NOMO-1 treated with DMSO at 0.1 percent for 48 hours (cell line): ENCODE data around the gene BOD1L1.

Source experiments
- DNase-seq: peaks from one replicate; lab custom pipeline; 2025; ENCODE audit not compliant: unreplicated experiment; lab: John Stamatoyannopoulos, UW

Gene BOD1L1

GRCh38 chr4:13527192-13527980 lies 100.1 kb downstream of the BOD1L1 start:
- DNase-seq, result no peak

GRCh38 chr4:13526658-13527057 lies 100.9 kb downstream of the BOD1L1 start:
- no peak for DNase-seq

GRCh38 chr4:13525606-13526281 lies 101.8 kb downstream of the BOD1L1 start:
- no peak for DNase-seq

DNA sequence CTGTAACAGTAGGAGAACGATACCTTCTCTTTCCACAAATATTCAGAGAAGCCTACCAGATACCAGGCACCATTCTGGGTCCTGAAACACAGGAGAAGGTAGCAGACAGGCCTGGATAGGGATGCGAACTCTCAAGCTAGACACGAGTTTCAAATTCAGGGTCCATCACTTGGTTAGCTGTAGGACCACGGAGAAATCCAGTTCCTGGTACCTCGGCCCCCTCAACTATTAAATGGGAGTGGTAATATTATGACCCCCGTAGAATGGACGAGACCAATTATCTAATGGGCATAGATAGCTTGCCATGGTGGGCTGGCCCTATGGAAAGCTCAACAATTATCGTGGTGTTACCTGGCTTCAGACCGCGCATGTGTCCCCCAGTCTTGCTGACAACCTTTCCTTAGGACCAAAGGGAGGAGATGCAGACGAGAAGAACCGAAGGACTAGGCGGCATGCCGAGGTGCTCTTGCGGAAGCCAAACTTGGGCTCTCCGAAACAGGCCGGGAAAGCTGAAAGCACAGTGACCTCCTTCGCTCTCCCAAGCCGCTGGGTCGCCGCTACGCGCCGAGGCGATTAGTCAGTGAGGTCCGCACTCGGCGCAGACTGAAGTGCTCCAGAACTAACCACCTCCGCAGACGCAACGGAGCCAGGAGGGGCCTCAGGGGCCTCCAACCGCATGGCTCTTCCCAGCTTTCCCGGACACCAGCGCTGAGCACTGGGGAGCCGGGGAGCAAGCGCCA lies 102.9 kb downstream of the BOD1L1 start:
- no peak for DNase-seq

GRCh38 chr4:13523591-13524503 lies 103.7 kb downstream of the BOD1L1 start:
- no peak for DNase-seq

- DNase-seq, result no peak
These were observed 104.4 kb downstream of the BOD1L1 start for GRCh38 chr4:13523105-13523477.

DNA sequence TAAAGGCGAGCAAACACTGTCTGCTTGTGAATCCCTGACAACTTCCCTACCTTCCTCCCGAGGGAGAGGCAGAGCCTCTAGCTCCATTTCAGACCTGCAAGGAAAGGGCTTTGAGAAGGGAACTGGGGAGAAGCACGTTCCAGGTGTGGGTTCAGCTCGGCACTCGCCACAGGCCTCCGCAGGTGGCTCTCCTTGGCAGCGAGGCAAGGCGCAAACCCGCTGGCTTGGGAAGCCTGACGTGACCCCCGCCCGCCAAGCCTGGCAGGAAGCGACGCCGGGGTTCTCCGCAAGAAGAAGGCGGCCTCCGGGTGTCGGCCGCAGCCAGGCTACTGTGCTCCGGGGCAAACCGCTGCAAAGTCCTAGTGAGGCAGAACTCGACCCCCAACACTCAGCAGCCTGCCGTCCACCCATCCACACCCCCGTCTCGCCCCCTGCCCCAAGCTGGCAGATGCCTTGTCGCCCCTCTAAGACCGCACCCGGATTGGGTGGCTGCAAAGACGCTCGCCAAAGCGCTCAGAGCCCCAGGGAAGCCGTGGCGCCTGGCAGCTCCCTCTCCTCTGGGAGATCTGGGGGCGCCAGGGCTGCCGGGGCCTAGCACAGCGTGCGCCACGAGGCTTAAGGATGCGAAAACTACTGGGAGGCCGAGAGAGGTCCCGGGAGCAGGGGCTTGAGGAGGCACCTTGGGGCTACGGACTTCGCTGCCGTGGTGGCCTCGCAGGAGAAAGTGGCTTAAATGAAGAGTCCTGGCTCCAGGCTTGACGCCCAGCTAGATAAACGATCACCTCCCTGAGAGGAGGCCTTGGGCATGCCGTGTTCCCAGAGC lies 105.0 kb downstream of the BOD1L1 start:
- DNase-seq, result no peak

DNA sequence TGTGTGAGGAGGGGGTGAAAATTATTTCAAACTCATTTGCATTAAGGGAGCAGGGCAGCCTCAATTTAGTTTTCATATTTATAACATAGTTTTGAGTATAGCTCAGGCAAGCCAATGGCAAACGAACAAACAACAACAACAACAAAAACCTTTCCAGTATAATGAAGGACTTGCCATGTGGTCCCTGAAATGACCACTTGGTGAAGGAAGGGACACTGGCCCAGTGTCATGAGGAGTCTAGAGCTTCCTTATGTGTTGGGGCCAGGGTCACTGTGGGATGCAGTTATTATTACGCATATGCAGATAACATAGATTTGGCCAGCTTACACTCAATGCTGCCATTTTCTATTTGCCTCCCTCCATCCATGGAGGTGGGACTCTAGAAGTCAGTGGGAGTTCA lies 106.5 kb downstream of the BOD1L1 start:
- DNase-seq, result no peak
